ENCODE measurements around the gene CEP70. TPM values are rescaled to one million over a fixed set of nuclear protein-coding genes. Genes with fewer than 3 reads are reported as not detected.

The CEP70 gene
- total RNA-seq, 3 donors from 2014 or later = 19.5 to 84.0 (median 58.3) TPM

- H3K4me3 ChIP-seq = no peak overlapping the region
- intact Hi-C loops (cut with DNase I; ENCODE audit: low total_unique reads) = no loop called here
- no peak for DNase-seq (ENCODE audit: low spot score in 2 of 2)
- no peaks in the 10 kb centered on the region for H3K36me3 ChIP-seq
- peaks cover 8 to 10% of the 10 kb centered on the region in 2 donors for H3K9me3 ChIP-seq
- no peaks in the 10 kb centered on the region for H3K4me1 ChIP-seq
- no peaks in the 10 kb centered on the region for H3K27me3 ChIP-seq
- no peak for TF ChIP-seq POLR2A (IDR thresholded peaks at IDR 0.05)
- TF ChIP-seq POLR2AphosphoS5 (IDR thresholded peaks at IDR 0.05) = no peak
- TF ChIP-seq CTCF (IDR thresholded peaks at IDR 0.05) = no peak
- no peak overlapping the region for H3K27ac ChIP-seq
Observed at GRCh38 chr3:138513090-138513843, 80.8 kb downstream of the CEP70 start.

- no peaks in the 10 kb centered on the region for H3K4me1 ChIP-seq
- H3K9me3 ChIP-seq = no peaks in the 10 kb centered on the region
- H3K27ac ChIP-seq = no peak overlapping the region
- DNase-seq (ENCODE audit: low spot score in 2 of 2) = no peak
- no peaks in the 10 kb centered on the region for H3K36me3 ChIP-seq
- TF ChIP-seq POLR2A (IDR thresholded peaks at IDR 0.05) (no peak), CTCF (IDR thresholded peaks at IDR 0.05) (no peak), POLR2AphosphoS5 (IDR thresholded peaks at IDR 0.05) (no peak)
- H3K4me3 ChIP-seq = no peak overlapping the region
- no peaks in the 10 kb centered on the region for H3K27me3 ChIP-seq
- intact Hi-C loops (cut with DNase I; ENCODE audit: low total_unique reads) = no loop called here
Observed at GRCh38 chr3:138511945-138512344, 82.1 kb downstream of the CEP70 start.

GRCh38 chr3:138509586-138509985 lies 84.5 kb downstream of the CEP70 start:
- Histone ChIP-seq H3K4me3 (no peak overlapping the region), H3K9me3 (no peaks in the 10 kb centered on the region), H3K36me3 (no peaks in the 10 kb centered on the region), H3K27me3 (no peaks in the 10 kb centered on the region), H3K4me1 (no peaks in the 10 kb centered on the region), H3K27ac (no peak overlapping the region)
- no peak for DNase-seq (ENCODE audit: low spot score in 2 of 2)
- intact Hi-C loops (cut with DNase I; ENCODE audit: low total_unique reads) = no loop called here
- no peak for TF ChIP-seq CTCF (IDR thresholded peaks at IDR 0.05)
- TF ChIP-seq POLR2A (IDR thresholded peaks at IDR 0.05) = no peak
- TF ChIP-seq POLR2AphosphoS5 (IDR thresholded peaks at IDR 0.05) = no peak

GRCh38 chr3:138507524-138507923 lies 86.5 kb downstream of the CEP70 start:
- Histone ChIP-seq H3K36me3 (no peaks in the 10 kb centered on the region), H3K4me1 (no peaks in the 10 kb centered on the region), H3K27ac (no peak overlapping the region), H3K9me3 (no peaks in the 10 kb centered on the region), H3K4me3 (no peak overlapping the region), H3K27me3 (no peaks in the 10 kb centered on the region)
- no peak for TF ChIP-seq POLR2AphosphoS5 (IDR thresholded peaks at IDR 0.05)
- no peak for TF ChIP-seq CTCF (IDR thresholded peaks at IDR 0.05)
- no peak for DNase-seq (ENCODE audit: low spot score in 2 of 2)
- intact Hi-C loops (cut with DNase I; ENCODE audit: low total_unique reads) = no loop called here

- Histone ChIP-seq H3K36me3 (no peaks in the 10 kb centered on the region), H3K27me3 (no peaks in the 10 kb centered on the region), H3K9me3 (no peaks in the 10 kb centered on the region), H3K27ac (no peak overlapping the region), H3K4me3 (no peak overlapping the region), H3K4me1 (no peaks in the 10 kb centered on the region)
- no peak for TF ChIP-seq POLR2A (IDR thresholded peaks at IDR 0.05)
- no peak for TF ChIP-seq CTCF (IDR thresholded peaks at IDR 0.05)
- no peak for TF ChIP-seq POLR2AphosphoS5 (IDR thresholded peaks at IDR 0.05)
- intact Hi-C loops (cut with DNase I; ENCODE audit: low total_unique reads) = no loop called here
- no peak for DNase-seq (ENCODE audit: low spot score in 2 of 2)
Observed at GRCh38 chr3:138498991-138499390, 95.1 kb downstream of the CEP70 start.
